Lower leg skin (tissue), 3 donors: Measurements from ENCODE around the gene ERI3.

Experiments
- POLR2A ChIP-seq, 2 donors: fragments of 450-650 bp; IDR thresholded peaks; one replicate each; pipeline ENCODE4 v1.6.1; 2016 to 2017; ENCODE audit warnings: antibody characterized with exemption in 2 of 2, mild to moderate bottlenecking in 1 of 2, moderate library complexity in 1 of 2
- TF ChIP-seq, protein P1 (sequence below), 3 donors: fragments of 450-650 bp; IDR thresholded peaks; one replicate each; pipeline ENCODE4 v1.5.1; 2016; ENCODE audit warnings: antibody characterized with exemption in 3 of 3, mild to moderate bottlenecking in 3 of 3, moderate library complexity in 2 of 3

DNA sequence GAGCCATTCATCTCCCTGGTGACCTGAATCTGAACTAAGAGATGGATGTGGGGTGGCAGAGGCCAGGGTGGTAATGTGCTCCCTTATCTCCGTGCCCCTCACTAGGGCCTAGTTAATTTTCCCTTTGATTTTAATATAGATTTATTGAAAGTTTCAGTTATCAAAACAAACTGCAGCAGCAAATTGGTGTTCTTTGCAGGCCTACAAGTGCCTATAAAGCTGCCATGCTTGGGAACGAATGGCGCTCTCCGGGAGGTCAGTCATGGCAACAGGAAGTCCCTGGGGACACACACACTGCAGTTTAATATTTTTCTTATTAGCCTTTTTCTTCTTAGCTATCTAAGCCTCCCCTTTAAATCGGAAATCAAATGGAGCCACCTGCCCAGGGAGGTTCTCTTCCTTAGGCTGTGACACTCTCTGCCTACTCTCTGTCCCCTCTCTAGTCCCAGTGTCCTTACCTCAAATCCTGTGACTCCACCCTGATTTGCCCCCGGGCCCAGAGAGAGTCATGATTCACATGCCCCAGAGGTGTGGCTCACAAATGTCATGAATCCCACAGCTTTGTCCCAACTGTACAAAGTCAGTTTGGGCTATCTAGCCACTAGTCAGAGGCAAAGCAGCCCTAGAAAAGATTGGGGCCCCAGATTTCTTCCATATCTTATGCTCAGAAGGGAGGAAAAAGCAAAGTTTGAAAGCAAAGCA lies 4.3 kb upstream of the ERI3 start:
- TF ChIP-seq, protein P1, sequence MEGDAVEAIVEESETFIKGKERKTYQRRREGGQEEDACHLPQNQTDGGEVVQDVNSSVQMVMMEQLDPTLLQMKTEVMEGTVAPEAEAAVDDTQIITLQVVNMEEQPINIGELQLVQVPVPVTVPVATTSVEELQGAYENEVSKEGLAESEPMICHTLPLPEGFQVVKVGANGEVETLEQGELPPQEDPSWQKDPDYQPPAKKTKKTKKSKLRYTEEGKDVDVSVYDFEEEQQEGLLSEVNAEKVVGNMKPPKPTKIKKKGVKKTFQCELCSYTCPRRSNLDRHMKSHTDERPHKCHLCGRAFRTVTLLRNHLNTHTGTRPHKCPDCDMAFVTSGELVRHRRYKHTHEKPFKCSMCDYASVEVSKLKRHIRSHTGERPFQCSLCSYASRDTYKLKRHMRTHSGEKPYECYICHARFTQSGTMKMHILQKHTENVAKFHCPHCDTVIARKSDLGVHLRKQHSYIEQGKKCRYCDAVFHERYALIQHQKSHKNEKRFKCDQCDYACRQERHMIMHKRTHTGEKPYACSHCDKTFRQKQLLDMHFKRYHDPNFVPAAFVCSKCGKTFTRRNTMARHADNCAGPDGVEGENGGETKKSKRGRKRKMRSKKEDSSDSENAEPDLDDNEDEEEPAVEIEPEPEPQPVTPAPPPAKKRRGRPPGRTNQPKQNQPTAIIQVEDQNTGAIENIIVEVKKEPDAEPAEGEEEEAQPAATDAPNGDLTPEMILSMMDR (IDR thresholded peaks at IDR 0.05) = no peak
- no peak for TF ChIP-seq POLR2A (IDR thresholded peaks at IDR 0.05)
